NCI-H524 (cell line): ENCODE measurements around the gene NHSL1.

Experiments used
- DNase-seq, 2 experiments: peaks; one replicate each; lab custom pipeline; 2025; lab: John Stamatoyannopoulos, UW

Gene NHSL1

GRCh38 chr6:138403801-138404665, 95.3 kb downstream of the NHSL1 start, which contains the start of gene HEBP2:
HEBP2 (plus strand) TSS chr6:138404223; CDS start chr6:138404496, 273 bp downstream.
- DNase-seq, result peak; percentile 96 to 98

- DNase-seq, result peak; percentile 51 to 68
These were observed 95.9 kb downstream of the NHSL1 start for GRCh38 chr6:138403324-138403800.

- no peak for DNase-seq
These were observed 96.5 kb downstream of the NHSL1 start for GRCh38 chr6:138402838-138403187.

- no peak for DNase-seq
These were observed 97.1 kb downstream of the NHSL1 start for GRCh38 chr6:138401960-138402837.

- no peak for DNase-seq
These were observed 99.0 kb downstream of the NHSL1 start for GRCh38 chr6:138400326-138400725.

- peak in 1 of 2 experiments; percentile 43 for DNase-seq
These were observed 101.9 kb downstream of the NHSL1 start for GRCh38 chr6:138397128-138398122.

GRCh38 chr6:138396709-138397108, 102.6 kb downstream of the NHSL1 start:
- DNase-seq, result no peak

- no peak for DNase-seq
These were observed 105.2 kb downstream of the NHSL1 start for GRCh38 chr6:138393871-138394783.

- DNase-seq, result no peak
These were observed 109.7 kb downstream of the NHSL1 start for GRCh38 chr6:138389551-138389950.

- DNase-seq, result no peak
These were observed 111.5 kb downstream of the NHSL1 start for GRCh38 chr6:138387577-138388368.

GRCh38 chr6:138386897-138387296, 112.4 kb downstream of the NHSL1 start:
- no peak for DNase-seq

- peak; percentile 90 to 97 for DNase-seq
These were observed 115.5 kb downstream of the NHSL1 start for GRCh38 chr6:138383776-138384175.

GRCh38 chr6:138382498-138383265, 116.6 kb downstream of the NHSL1 start:
- DNase-seq, result no peak

- peak in 1 of 2 experiments; percentile 43 for DNase-seq
These were observed 120.8 kb downstream of the NHSL1 start for GRCh38 chr6:138378463-138378862.

GRCh38 chr6:138377844-138378243, 121.5 kb downstream of the NHSL1 start, which contains the start of gene SMIM28:
SMIM28 (plus strand) TSS chr6:138377905; CDS start chr6:138378073, 168 bp downstream.
- no peak for DNase-seq

- DNase-seq, result no peak
These were observed 122.3 kb downstream of the NHSL1 start for GRCh38 chr6:138377042-138377441.

GRCh38 chr6:138374815-138375214, 124.5 kb downstream of the NHSL1 start:
- no peak for DNase-seq

- no peak for DNase-seq
These were observed 125.1 kb downstream of the NHSL1 start for GRCh38 chr6:138374230-138374629.
